HFF-Myc (cell line): ENCODE measurements around the gene CUEDC1.
A peak's percentile ranks its signal among the peaks of the same experiment; 100 is the strongest.

Experiments
- DNase-seq: peaks from one replicate; pipeline ENCODE4 v3.0.0-alpha.2; 2011; ENCODE audit warnings: low read depth; ENCODE audit errors: extremely low read depth
- H3K4me3 ChIP-seq: replicated peaks from 2 replicates; pipeline ENCODE4 v1.5.1; 2011; ENCODE audit warnings: low read depth, mild to moderate bottlenecking, control low read depth, low read length
- TF ChIP-seq, protein P1 (sequence below): IDR thresholded peaks from 2 replicates; pipeline ENCODE4 v1.5.1; 2012; ENCODE audit warnings: mild to moderate bottlenecking, low read depth, low read length, control low read depth; ENCODE audit errors: missing control alignments

The CUEDC1 gene

DNA sequence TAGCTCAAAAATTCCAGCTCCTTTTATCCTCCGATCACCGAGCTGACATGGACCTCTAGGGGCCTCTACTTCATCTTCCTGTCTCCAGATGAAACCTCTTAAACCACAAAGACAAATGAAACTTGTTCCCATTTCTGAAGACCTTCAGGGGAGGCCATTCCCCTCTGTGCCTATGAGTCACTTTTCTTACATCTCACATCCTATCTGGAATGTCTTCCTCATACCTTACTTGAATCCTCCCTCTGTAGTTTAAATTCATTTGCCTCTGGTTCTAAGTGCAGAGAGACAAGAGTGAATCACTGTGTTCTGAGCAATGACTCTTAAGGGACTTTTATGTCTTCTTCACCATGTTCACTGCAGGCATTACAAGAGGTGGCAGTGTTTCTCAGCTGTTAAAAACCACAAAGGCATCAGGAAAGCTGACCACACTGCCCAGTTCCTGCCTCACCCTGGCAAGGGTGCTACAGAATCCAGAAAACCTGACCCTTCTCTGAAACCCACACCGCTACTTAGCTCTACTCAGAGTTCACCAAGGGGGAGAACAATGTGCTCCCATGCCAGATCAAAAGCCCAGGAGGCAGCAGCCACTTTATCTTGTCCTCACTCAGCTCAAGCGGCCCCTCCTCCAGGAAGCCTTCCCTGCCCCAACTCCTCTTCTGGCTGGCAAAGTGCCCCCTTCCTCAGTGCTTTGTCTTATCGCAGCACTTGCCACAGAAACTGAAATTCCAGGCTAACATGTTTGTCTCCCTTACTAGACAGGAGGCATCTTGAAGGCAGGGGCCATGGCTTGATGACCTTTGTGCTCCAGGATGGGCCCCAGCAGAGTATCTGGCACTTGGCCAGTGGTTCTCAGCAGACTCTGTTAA is 6.4 kb downstream of the CUEDC1 start:
- DNase-seq = peak; percentile 89
- TF ChIP-seq, protein P1, sequence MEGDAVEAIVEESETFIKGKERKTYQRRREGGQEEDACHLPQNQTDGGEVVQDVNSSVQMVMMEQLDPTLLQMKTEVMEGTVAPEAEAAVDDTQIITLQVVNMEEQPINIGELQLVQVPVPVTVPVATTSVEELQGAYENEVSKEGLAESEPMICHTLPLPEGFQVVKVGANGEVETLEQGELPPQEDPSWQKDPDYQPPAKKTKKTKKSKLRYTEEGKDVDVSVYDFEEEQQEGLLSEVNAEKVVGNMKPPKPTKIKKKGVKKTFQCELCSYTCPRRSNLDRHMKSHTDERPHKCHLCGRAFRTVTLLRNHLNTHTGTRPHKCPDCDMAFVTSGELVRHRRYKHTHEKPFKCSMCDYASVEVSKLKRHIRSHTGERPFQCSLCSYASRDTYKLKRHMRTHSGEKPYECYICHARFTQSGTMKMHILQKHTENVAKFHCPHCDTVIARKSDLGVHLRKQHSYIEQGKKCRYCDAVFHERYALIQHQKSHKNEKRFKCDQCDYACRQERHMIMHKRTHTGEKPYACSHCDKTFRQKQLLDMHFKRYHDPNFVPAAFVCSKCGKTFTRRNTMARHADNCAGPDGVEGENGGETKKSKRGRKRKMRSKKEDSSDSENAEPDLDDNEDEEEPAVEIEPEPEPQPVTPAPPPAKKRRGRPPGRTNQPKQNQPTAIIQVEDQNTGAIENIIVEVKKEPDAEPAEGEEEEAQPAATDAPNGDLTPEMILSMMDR = no peak
- H3K4me3 ChIP-seq = no peak overlapping the region

DNA sequence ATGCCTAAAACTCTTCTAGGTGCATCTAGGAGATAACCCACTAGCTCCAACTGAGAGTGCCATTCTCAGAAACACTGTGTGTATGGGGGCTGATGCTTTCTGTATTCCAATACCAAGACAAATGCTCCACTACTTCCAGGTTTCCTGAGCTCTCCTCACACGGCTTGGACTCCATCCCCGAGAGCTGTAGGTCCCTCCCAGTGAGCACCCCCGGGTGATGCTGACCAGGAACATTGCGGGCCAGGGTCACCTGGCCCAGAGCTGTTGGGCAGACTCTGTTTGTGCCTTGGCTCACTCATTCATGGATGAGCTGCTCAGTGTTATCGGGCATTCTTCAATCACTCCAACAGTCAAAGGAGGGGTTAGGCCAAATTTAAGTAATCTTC is 7.0 kb downstream of the CUEDC1 start:
- no peak overlapping the region for H3K4me3 ChIP-seq
- TF ChIP-seq, protein P1 = no peak
- no peak for DNase-seq

DNA sequence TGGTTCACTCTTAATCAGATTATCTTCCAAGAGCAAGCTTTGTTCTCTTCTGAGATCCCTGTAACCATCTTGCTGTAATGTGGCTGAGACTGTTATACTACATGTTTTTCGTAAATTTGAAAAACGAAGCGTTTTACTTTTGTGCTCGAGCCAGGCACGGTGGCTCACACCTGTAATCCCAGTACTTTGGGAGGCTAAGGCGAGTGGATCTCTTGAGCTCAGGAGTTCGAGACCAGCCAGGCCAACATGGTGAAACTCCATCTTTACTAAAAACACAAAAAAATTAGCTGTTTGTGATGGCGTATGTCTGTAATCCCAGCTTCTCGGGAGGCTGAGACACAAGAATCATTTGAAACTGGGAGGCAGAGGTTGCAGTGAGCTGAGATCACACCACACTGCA is 7.8 kb downstream of the CUEDC1 start:
- peak overlapping the region; percentile 42 for H3K4me3 ChIP-seq
- TF ChIP-seq, protein P1 = no peak
- DNase-seq = no peak

DNA sequence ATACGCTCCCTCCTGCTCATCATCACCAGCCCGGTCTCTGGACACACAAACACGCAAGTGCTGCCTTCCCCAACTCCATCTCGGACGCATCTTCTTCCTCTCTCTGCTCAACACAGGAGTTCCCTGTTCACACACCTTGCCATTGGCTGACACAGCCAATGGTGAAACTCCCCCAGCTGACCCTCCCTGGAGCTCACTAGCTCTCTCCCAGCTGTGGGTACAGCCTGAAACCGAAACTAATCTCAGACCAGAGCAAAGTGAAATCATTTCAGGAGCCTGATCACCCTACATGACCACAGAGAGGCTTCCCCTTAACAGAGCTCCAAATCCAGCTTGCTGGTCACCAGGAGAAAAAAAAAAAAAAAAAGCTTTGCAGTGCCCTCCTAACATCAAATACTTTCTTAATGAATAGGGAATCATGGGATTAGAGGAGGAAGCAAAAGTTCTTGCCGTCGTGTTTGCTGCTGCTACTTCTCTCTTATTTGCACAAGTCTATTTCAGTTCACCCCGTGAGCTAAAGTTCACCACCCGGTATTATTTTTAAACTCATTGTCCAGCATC is 8.3 kb downstream of the CUEDC1 start:
- TF ChIP-seq, protein P1 = no peak
- no peak for DNase-seq
- H3K4me3 ChIP-seq = peak overlapping the region; percentile 42

DNA sequence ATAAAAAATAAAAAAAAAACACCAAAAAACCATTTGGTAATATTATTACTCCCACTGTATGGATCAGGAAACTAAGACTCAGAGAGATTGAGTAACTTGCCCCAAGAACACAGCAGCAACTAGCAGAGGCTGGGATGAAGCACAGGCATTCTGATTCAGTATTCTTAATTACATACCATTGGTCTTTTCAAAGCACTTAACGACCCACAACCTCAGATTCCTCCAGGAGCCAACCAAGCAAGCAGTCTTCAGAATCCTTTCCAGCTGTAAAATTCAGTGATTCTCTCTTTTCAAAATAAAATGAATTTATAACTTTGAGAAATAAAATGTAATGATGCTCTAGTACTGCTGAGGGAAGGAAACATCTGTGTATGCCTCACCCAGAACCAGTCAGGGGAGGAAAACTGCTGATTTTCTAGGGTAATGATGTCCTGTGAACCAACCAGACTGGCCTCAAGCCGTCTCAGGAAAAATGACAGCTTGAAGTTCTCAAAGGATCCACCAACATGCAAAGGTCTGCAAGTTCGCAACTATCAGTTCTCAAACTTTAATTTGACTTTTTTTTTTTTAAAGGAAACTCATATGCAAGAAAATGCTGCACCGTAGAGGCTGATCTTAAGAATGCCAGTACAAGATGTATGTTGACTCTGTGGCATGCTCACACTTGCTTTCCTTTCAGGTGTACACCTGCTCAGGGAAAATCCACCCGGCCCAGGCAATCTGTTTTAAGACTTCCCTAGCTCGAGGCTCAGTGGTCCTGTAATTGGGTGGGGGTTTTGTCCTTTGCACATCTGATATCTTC is 9.0 kb downstream of the CUEDC1 start:
- DNase-seq = no peak

DNA sequence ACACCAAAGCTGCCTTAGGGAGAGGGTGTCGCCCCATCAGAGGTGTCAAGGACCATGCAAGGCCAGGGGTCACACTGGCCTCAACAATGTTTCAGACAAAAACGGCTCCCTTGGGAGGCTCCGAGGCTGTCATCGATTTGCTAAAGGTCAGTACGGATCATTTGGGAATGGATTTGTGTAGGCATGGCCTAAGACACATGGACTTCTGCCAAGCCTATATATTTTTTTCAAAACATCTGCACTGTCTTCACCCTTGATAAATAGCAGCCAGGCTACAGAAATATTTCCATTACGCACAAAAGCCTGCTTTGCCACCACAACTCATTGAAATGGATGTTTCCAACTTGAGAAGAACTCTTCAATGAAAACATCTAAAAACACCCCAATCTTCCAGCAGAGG is 10.3 kb downstream of the CUEDC1 start:
- no peak overlapping the region for H3K4me3 ChIP-seq
- TF ChIP-seq, protein P1 = no peak
- DNase-seq = no peak

More for the DNA sequence above, 9.0 kb downstream of the CUEDC1 start:
- peak overlapping the region; percentile 42 for H3K4me3 ChIP-seq
- TF ChIP-seq, protein P1 = no peak
